A549 (cell line): Measurements from ENCODE around the gene CD101. TPM values are rescaled to one million over a fixed set of nuclear protein-coding genes. Genes with fewer than 3 reads are reported as not detected.

Experiments
- ATAC-seq, 2 experiments: fragments of 200-7000 bp in 1 of 2; fragments of >200 bp in 1 of 2; cut with Nextera tagmentation in 1 of 2; cut with Tn5 transposase in 1 of 2; 3 replicates each; pipeline versions ENCODE4 v1.8.0 to v1.9.1; 2018 to 2020; ENCODE audit warnings: mild to moderate bottlenecking in 1 of 2, moderate library complexity in 1 of 2
- CTCF ChIA-PET: fragments of 300-600 bp; sonication (Branson Sonifier 250); formaldehyde crosslinking; extraction: SDS; loops from one replicate; lab custom pipeline; 2021; ENCODE audit warnings: antibody characterized with exemption, inconsistent platforms; lab: Yijun Ruan, JAX
- POLR2A ChIA-PET: fragments of 350-600 bp; formaldehyde crosslinking; extraction: SDS; loops from one replicate; lab custom pipeline; 2021; ENCODE audit warnings: antibody characterized with exemption, inconsistent platforms; lab: Yijun Ruan, JAX
- DNase-seq, 2 experiments: peaks; one replicate each; pipeline versions ENCODE4 v3.0.0 to v3.0.0-alpha.2; 2011 to 2016; ENCODE audit warnings: low read depth in 1 of 2, low spot score in 1 of 2
- FAIRE-seq: peaks from 2 replicates; lab custom pipeline; 2011; peaks lifted over from hg19 to GRCh38; lab: Jason Lieb, UNC
- H3K27ac ChIP-seq, 2 experiments: fragments of >200 bp; sonication (Bioruptor Twin); formaldehyde crosslinking; 3 replicates each; pipeline ENCODE4 v1.5.1; 2016 to 2017
- H3K4me1 ChIP-seq: fragments of >200 bp; sonication (Bioruptor Twin); formaldehyde crosslinking; 3 replicates; pipeline ENCODE4 v1.6.1; 2016
- H3K4me2 ChIP-seq: fragments of >200 bp; sonication (Bioruptor Twin); formaldehyde crosslinking; 3 replicates; pipeline ENCODE4 v1.6.1; 2016
- H3K4me3 ChIP-seq: fragments of >200 bp; sonication (Bioruptor Twin); formaldehyde crosslinking; 3 replicates; pipeline ENCODE4 v1.5.1; 2016
- H3K9me3 ChIP-seq: fragments of >200 bp; sonication (Bioruptor Twin); formaldehyde crosslinking; 3 replicates; pipeline ENCODE4 v1.6.1; 2016
- ATOH8 ChIP-seq: fragments of 250-450 bp; sonication (Bioruptor Pico); IDR thresholded peaks from 2 replicates; pipeline ENCODE4 v1.5.0; 2020; ENCODE audit warnings: low read depth, mild to moderate bottlenecking, moderate library complexity
- BCL3 ChIP-seq: fragments of >200 bp; sonication (Bioruptor Twin); formaldehyde crosslinking; IDR thresholded peaks from 3 replicates; pipeline ENCODE4 v1.6.1; 2016
- CBX8 ChIP-seq: fragments of 200-600 bp; sonication (generic); IDR thresholded peaks from 2 replicates; pipeline ENCODE4 v1.6.1; 2016
- CTCF ChIP-seq: fragments of >200 bp; sonication (Bioruptor Twin); formaldehyde crosslinking; IDR thresholded peaks from 3 replicates; pipeline ENCODE4 v1.5.1; 2016
- EHMT2 ChIP-seq: fragments of 200-600 bp; sonication (generic); IDR thresholded peaks from 2 replicates; pipeline ENCODE4 v1.6.1; 2016; ENCODE audit warnings: antibody characterized with exemption, low read depth, mild to moderate bottlenecking, moderate library complexity
- ELK1 ChIP-seq: fragments of 150-350 bp; IDR thresholded peaks from 2 replicates; pipeline ENCODE4 v1.6.1; 2014; ENCODE audit warnings: low read depth, mild to moderate bottlenecking, low read length
- FOSL2 ChIP-seq, 2 experiments: fragments of 450-650 bp in 1 of 2; fragments of >200 bp in 1 of 2; sonication (Bioruptor Twin) in 1 of 2; formaldehyde crosslinking; IDR thresholded peaks; 2 replicates each; pipeline versions ENCODE4 v1.5.0 to v1.6.1; 2016 to 2020; ENCODE audit warnings: mild to moderate bottlenecking in 1 of 2, moderate library complexity in 1 of 2
- GATA3 ChIP-seq: IDR thresholded peaks from 2 replicates; pipeline ENCODE4 v1.6.1; 2012; ENCODE audit warnings: borderline replicate concordance
- HES2 ChIP-seq: fragments of >200 bp; sonication (Bioruptor Twin); formaldehyde crosslinking; IDR thresholded peaks from 2 replicates; pipeline ENCODE4 v1.6.1; 2016
- JUN ChIP-seq, 2 experiments: fragments of >200 bp; sonication (Bioruptor Twin); formaldehyde crosslinking; IDR thresholded peaks; 2 replicates in 1 of 2; 3 replicates in 1 of 2; pipeline ENCODE4 v1.6.1; 2016 to 2017
- KDM5A ChIP-seq: fragments of 200-600 bp; sonication (generic); IDR thresholded peaks from 2 replicates; pipeline ENCODE4 v1.6.1; 2016; ENCODE audit warnings: antibody characterized with exemption, mild to moderate bottlenecking
- MAFK ChIP-seq: fragments of 450-650 bp; IDR thresholded peaks from 2 replicates; pipeline ENCODE4 v1.6.1; 2014; ENCODE audit not compliant: partially characterized antibody
- MAX ChIP-seq: IDR thresholded peaks from 2 replicates; pipeline ENCODE4 v1.6.1; 2012
- NFE2L2 ChIP-seq: fragments of 150-350 bp; conservative IDR thresholded peaks from 2 replicates; pipeline ENCODE4 v1.6.1; 2014; ENCODE audit warnings: low read length
- PHF8 ChIP-seq: fragments of 200-600 bp; sonication (generic); IDR thresholded peaks from 2 replicates; pipeline ENCODE4 v1.6.1; 2016; ENCODE audit warnings: low read depth, mild to moderate bottlenecking, antibody characterized with exemption, moderate library complexity, borderline replicate concordance
- POLR2A ChIP-seq: IDR thresholded peaks from 2 replicates; pipeline ENCODE4 v1.6.1; 2012; ENCODE audit warnings: mild to moderate bottlenecking, low read length
- POLR2AphosphoS2 ChIP-seq: conservative IDR thresholded peaks from 2 replicates; pipeline ENCODE4 v1.6.1; 2012; ENCODE audit warnings: low read length, improper control_type of control experiment, inconsistent platforms
- RARB ChIP-seq: fragments of 250-450 bp; sonication (Bioruptor Pico); IDR thresholded peaks from 2 replicates; pipeline ENCODE4 v1.8.0; 2021; ENCODE audit warnings: mild to moderate bottlenecking, moderate library complexity
- RCOR1 ChIP-seq: fragments of 150-350 bp; IDR thresholded peaks from 2 replicates; pipeline ENCODE4 v1.6.1; 2014; ENCODE audit warnings: antibody characterized with exemption, low read length, low read depth
- TP53 ChIP-seq: fragments of 250-450 bp; sonication (Bioruptor Pico); IDR thresholded peaks from 2 replicates; pipeline ENCODE4 v1.5.0; 2021; ENCODE audit warnings: mild to moderate bottlenecking, moderate library complexity
- ZC3H11A ChIP-seq: fragments of 450-650 bp; IDR thresholded peaks from 2 replicates; pipeline ENCODE4 v1.6.1; 2014; ENCODE audit warnings: antibody characterized with exemption, mild to moderate bottlenecking
- ZNF302 ChIP-seq: fragments of 250-450 bp; sonication (Bioruptor Pico); IDR thresholded peaks from 2 replicates; pipeline ENCODE4 v1.9.0; 2021; ENCODE audit warnings: inconsistent platforms, mild to moderate bottlenecking, moderate library complexity
- WGBS: methylation state at CpG from one replicate; pipeline ENCODE4 v1.1.6; 2017; ENCODE audit errors: missing lambda C conversion rate; 5-methylcytosine and 5-hydroxymethylcytosine counted together
- polyA plus RNA-seq, 4 experiments: library from polyadenylated mRNA; depleted of rRNA in 3 of 4; stranded (reverse); fragments of >200 nt; fragmentation: RNase III in 1 of 4; extraction: RNeasy Plus Mini Kit Qiagen cat#74134 plus additional on column Dnase treatment in 1 of 4; gene quantifications; 2 replicates in 3 of 4; 3 replicates in 1 of 4; pipeline ENCODE4 v1.2.3, GENCODE V29; 2011 to 2017
- TF ChIP-seq, protein P1 (sequence below): fragments of 250-450 bp; sonication (Bioruptor Pico); IDR thresholded peaks from 2 replicates; pipeline ENCODE4 v1.5.0; 2021; ENCODE audit warnings: mild to moderate bottlenecking, moderate library complexity, borderline replicate concordance

CD101 gene
- polyA plus RNA-seq, 2 of the 4 experiments (the other 2 are of a cell fraction): 0.21 to 0.52 TPM

DNA sequence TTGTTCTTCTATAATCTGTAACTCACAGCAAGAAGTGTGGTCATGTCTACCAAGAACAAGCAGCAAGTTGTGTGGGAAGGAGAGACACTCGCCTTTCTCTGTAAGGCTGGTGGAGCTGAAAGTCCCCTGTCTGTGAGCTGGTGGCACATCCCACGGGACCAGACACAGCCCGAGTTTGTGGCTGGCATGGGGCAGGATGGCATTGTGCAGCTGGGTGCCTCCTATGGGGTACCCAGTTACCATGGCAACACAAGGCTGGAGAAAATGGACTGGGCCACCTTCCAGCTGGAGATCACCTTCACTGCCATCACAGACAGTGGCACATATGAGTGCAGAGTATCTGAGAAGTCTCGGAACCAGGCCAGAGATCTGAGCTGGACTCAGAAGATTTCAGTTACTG, 15.5 kb downstream of the CD101 start:
- 49% methylated on average over 4 of the region's 4 CpGs for whole genome bisulfite sequencing
- TF ChIP-seq KDM5A (no peak), GATA3 (no peak), MAX (no peak), EHMT2 (no peak), ELK1 (no peak), CBX8 (no peak), BCL3 (no peak)
- Histone ChIP-seq H3K4me3 (no peak overlapping the region), H3K4me2 (no peak overlapping the region), H3K4me1 (no peaks in the 10 kb centered on the region), H3K27ac (no peak overlapping the region), H3K9me3 (no peaks in the 10 kb centered on the region)
- no peak for ATAC-seq
- POLR2A ChIA-PET: no interaction called here
- CTCF ChIA-PET: no interaction called here
- no peak for FAIRE-seq
- DNase-seq: no peak

- H3K9me3 ChIP-seq: no peaks in the 10 kb centered on the region
- TF ChIP-seq MAFK (no peak), CTCF (no peak), RCOR1 (no peak), CBX8 (no peak), TP53 (no peak), PHF8 (no peak), POLR2AphosphoS2 (no peak), BCL3 (no peak), NFE2L2 (no peak), JUN (IDR thresholded peaks at IDR 0.05) (no peak), GATA3 (no peak), ZNF302 (no peak), ATOH8 (no peak), ELK1 (no peak), FOSL2 (IDR thresholded peaks at IDR 0.05) (no peak), FOSL2 (CRISPR knock-in tag; IDR thresholded peaks at IDR 0.05) (no peak), POLR2A (no peak), HES2 (no peak), ZC3H11A (no peak), RARB (CRISPR knock-in tag) (no peak)
- TF ChIP-seq, protein P1, sequence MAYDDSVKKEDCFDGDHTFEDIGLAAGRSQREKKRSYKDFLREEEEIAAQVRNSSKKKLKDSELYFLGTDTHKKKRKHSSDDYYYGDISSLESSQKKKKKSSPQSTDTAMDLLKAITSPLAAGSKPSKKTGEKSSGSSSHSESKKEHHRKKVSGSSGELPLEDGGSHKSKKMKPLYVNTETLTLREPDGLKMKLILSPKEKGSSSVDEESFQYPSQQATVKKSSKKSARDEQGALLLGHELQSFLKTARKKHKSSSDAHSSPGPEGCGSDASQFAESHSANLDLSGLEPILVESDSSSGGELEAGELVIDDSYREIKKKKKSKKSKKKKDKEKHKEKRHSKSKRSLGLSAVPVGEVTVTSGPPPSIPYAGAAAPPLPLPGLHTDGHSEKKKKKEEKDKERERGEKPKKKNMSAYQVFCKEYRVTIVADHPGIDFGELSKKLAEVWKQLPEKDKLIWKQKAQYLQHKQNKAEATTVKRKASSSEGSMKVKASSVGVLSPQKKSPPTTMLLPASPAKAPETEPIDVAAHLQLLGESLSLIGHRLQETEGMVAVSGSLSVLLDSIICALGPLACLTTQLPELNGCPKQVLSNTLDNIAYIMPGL: no peak
- no peaks in the 10 kb centered on the region for H3K4me1 ChIP-seq
- no peak for DNase-seq
- no peak overlapping the region for H3K4me3 ChIP-seq
- ChIA-PET CTCF (no interaction called here), POLR2A (no interaction called here)
- 42% methylated on average over 3 of the region's 3 CpGs for WGBS
- FAIRE-seq: no peak
- no peak overlapping the region for H3K4me2 ChIP-seq
- no peak for ATAC-seq
- no peak overlapping the region for H3K27ac ChIP-seq
These were observed 16.1 kb downstream of the CD101 start for GRCh38 chr1:117017648-117018047.
